Mesenchymal stem cell (in vitro differentiated cells and primary cell): Measurements from ENCODE around the gene MELK.
"Not testable (repeated sequence)": the region's sequence is repeated elsewhere in the genome, so short reads cannot be mapped to it uniquely, and the experiment has no call there.

ENCODE experiments used
- DNase-seq: peaks from one replicate; pipeline ENCODE4 v3.0.0-alpha.2; 2013
- H2AFZ ChIP-seq: one replicate; pipeline ENCODE4 v1.6.1; 2013; ENCODE audit warnings: low read depth, mild to moderate bottlenecking, control low read depth, inconsistent platforms, low read length, moderate library complexity
- H2AK5ac ChIP-seq: 2 replicates; pipeline ENCODE4 v1.6.1; 2013; ENCODE audit warnings: low read length, moderate library complexity, mild to moderate bottlenecking, inconsistent platforms; ENCODE audit not compliant: severe bottlenecking
- H2BK120ac ChIP-seq: one replicate; pipeline ENCODE4 v1.6.1; 2013; ENCODE audit warnings: low read depth, mild to moderate bottlenecking, inconsistent platforms, low read length, moderate library complexity
- H2BK12ac ChIP-seq, 2 experiments: one replicate each; pipeline ENCODE4 v1.6.1; 2013; ENCODE audit warnings: inconsistent platforms in 2 of 2, low read length in 2 of 2, mild to moderate bottlenecking in 2 of 2, moderate library complexity in 2 of 2, control low read depth in 1 of 2
- H2BK15ac ChIP-seq: one replicate; pipeline ENCODE4 v1.6.1; 2013; ENCODE audit warnings: mild to moderate bottlenecking, low read depth, inconsistent platforms; ENCODE audit not compliant: poor library complexity, severe bottlenecking
- H2BK5ac ChIP-seq: 2 replicates; pipeline ENCODE4 v1.6.1; 2013; ENCODE audit warnings: low read depth, mild to moderate bottlenecking, low read length, control low read depth, inconsistent platforms; ENCODE audit not compliant: poor library complexity, severe bottlenecking
- H3K14ac ChIP-seq, 2 experiments: one replicate each; pipeline ENCODE4 v1.6.1; 2013; ENCODE audit warnings: inconsistent platforms in 2 of 2, low read length in 2 of 2, control low read depth in 1 of 2, mild to moderate bottlenecking in 1 of 2, moderate library complexity in 1 of 2
- H3K18ac ChIP-seq, 2 experiments: one replicate each; pipeline ENCODE4 v1.6.1; 2013; ENCODE audit warnings: inconsistent platforms in 2 of 2, low read length in 2 of 2, control low read depth in 1 of 2, low read depth in 1 of 2, mild to moderate bottlenecking in 1 of 2
- H3K23ac ChIP-seq, 2 experiments: one replicate each; pipeline ENCODE4 v1.6.1; 2013; ENCODE audit warnings: inconsistent platforms in 2 of 2, low read length in 2 of 2, mild to moderate bottlenecking in 2 of 2, moderate library complexity in 2 of 2, control low read depth in 1 of 2
- H3K27ac ChIP-seq: 2 replicates; pipeline ENCODE4 v1.5.1; 2013; ENCODE audit warnings: mild to moderate bottlenecking, moderate library complexity, low read length, control low read depth, inconsistent platforms; ENCODE audit not compliant: poor library complexity, severe bottlenecking
- H3K27me3 ChIP-seq, 2 experiments: 2 replicates each; pipeline versions ENCODE4 v1.6.1 to v1.7.0; 2013; ENCODE audit warnings: low read length in 2 of 2, mild to moderate bottlenecking in 2 of 2, moderate library complexity in 2 of 2, control low read depth in 1 of 2, inconsistent platforms in 1 of 2; ENCODE audit not compliant: control insufficient read depth in 1 of 2, insufficient read depth in 1 of 2
- H3K36me3 ChIP-seq, 2 experiments: 2 replicates each; pipeline versions ENCODE4 v1.6.1 to v1.7.0; 2013; ENCODE audit warnings: low read length in 2 of 2, control low read depth in 1 of 2, inconsistent platforms in 1 of 2, low read depth in 1 of 2, mild to moderate bottlenecking in 1 of 2; ENCODE audit not compliant: insufficient read depth in 2 of 2, control insufficient read depth in 1 of 2
- H3K4ac ChIP-seq, 2 experiments: one replicate each; pipeline ENCODE4 v1.6.1; 2013; ENCODE audit warnings: inconsistent platforms in 2 of 2, low read length in 2 of 2, mild to moderate bottlenecking in 2 of 2, moderate library complexity in 2 of 2, control low read depth in 1 of 2, low read depth in 1 of 2
- H3K4me1 ChIP-seq: 2 replicates; pipeline ENCODE4 v1.6.1; 2013; ENCODE audit warnings: low read depth, low read length, control low read depth; ENCODE audit not compliant: control insufficient read depth, insufficient read depth
- H3K4me2 ChIP-seq: 2 replicates; pipeline ENCODE4 v1.6.1; 2013; ENCODE audit warnings: low read length, mild to moderate bottlenecking, inconsistent platforms; ENCODE audit not compliant: poor library complexity, severe bottlenecking
- H3K4me3 ChIP-seq, 2 experiments: 2 replicates each; pipeline versions ENCODE4 v1.5.1 to v1.7.0; 2013; ENCODE audit warnings: low read length in 2 of 2, mild to moderate bottlenecking in 2 of 2, control low read depth in 1 of 2, low read depth in 1 of 2; ENCODE audit not compliant: insufficient read depth in 1 of 2
- H3K79me1 ChIP-seq: replicated peaks from 2 replicates; pipeline ENCODE4 v1.6.1; 2013; ENCODE audit warnings: mild to moderate bottlenecking, control low read depth, low read length, inconsistent platforms; ENCODE audit not compliant: poor library complexity, severe bottlenecking
- H3K9ac ChIP-seq: 2 replicates; pipeline ENCODE4 v1.7.0; 2013; ENCODE audit warnings: mild to moderate bottlenecking, low read length, moderate library complexity
- H3K9me3 ChIP-seq: 2 replicates; pipeline ENCODE4 v1.7.0; 2013; ENCODE audit warnings: mild to moderate bottlenecking, low read length; ENCODE audit not compliant: control insufficient read depth
- H4K8ac ChIP-seq: one replicate; pipeline ENCODE4 v1.6.1; 2013; ENCODE audit warnings: inconsistent platforms, mild to moderate bottlenecking, low read length, moderate library complexity
- H4K91ac ChIP-seq: one replicate; pipeline ENCODE4 v1.6.1; 2013; ENCODE audit warnings: mild to moderate bottlenecking, low read length, inconsistent platforms
- WGBS: methylation state at CpG from one replicate; pipeline ENCODE4 v1.1.7; 2013; ENCODE audit warnings: mixed read lengths; 5-methylcytosine and 5-hydroxymethylcytosine counted together

Gene MELK

DNA sequence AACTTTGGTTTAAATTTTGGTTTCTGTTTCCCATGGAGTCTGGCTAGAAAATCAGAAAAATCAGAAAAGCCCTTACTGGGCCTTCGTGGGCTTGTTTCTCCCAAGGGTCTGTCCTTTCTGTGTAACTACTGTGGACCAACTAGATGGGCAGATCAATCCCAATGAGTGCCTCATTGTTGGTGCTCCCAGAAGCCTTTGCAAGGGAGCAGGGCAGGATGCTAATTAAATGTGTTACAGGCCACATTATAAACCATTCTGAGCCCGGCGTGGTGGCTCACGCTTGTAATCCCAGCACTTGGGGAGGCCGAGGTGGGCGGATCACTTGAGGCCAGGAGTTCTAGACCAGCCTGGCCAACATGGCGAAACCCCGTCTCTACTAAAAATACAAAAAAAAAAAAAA lies 1.4 kb downstream of the MELK start:
- 94% methylated on average over 8 of the region's 8 CpGs for WGBS

GRCh38 chr9:36575411-36575882 lies 2.8 kb downstream of the MELK start:
- WGBS = no CpG with 5 or more reads among the region's 2 CpGs
- Histone ChIP-seq H3K23ac (no peak overlapping the region), H3K27me3 (no peaks in the 10 kb centered on the region), H2AFZ (no peak overlapping the region), H2BK15ac (no peak overlapping the region), H3K79me1 (no peaks in the 10 kb centered on the region), H2BK120ac (no peak overlapping the region), H2BK12ac (no peak overlapping the region), H3K9me3 (no peaks in the 10 kb centered on the region), H4K91ac (no peak overlapping the region), H3K14ac (no peak overlapping the region), H3K9ac (peak overlapping the region; percentile 73), H2AK5ac (no peak overlapping the region), H4K8ac (no peak overlapping the region), H2BK5ac (no peak overlapping the region), H3K4me3 (peak overlapping the region in 1 of 2 experiments; percentile 56), H3K4ac (no peak overlapping the region), H3K18ac (no peak overlapping the region), H3K4me1 (peaks cover 3% of the 10 kb centered on the region), H3K27ac (peak overlapping the region; percentile 20), H3K4me2 (no peak overlapping the region), H3K36me3 (no peaks in the 10 kb centered on the region)
- peak; percentile 86 for DNase-seq

More for the DNA sequence above, 1.4 kb downstream of the MELK start:
- peak overlapping the region; percentile 96 for H3K9ac ChIP-seq
- peak overlapping the region in 1 of 2 experiments; percentile 73 for H3K4ac ChIP-seq
- H2AK5ac ChIP-seq = peak overlapping the region; percentile 23
- H3K27me3 ChIP-seq, H2BK5ac ChIP-seq, H4K91ac ChIP-seq, DNase-seq, H3K79me1 ChIP-seq, H2AFZ ChIP-seq, H3K9me3 ChIP-seq, H3K14ac ChIP-seq, H3K36me3 ChIP-seq, H3K18ac ChIP-seq, H3K23ac ChIP-seq, H2BK120ac ChIP-seq, H3K4me1 ChIP-seq: not testable (repeated sequence)
- peak overlapping the region; percentile 8 for H4K8ac ChIP-seq
- H2BK12ac ChIP-seq = peak overlapping the region in 1 of 2 experiments; percentile 71
- peak overlapping the region; percentile 76 for H3K4me2 ChIP-seq
- H3K27ac ChIP-seq = peak overlapping the region; percentile 45
- H3K4me3 ChIP-seq = peak overlapping the region in 1 of 2 experiments; percentile 96
- H2BK15ac ChIP-seq = peak overlapping the region; percentile 8

DNA sequence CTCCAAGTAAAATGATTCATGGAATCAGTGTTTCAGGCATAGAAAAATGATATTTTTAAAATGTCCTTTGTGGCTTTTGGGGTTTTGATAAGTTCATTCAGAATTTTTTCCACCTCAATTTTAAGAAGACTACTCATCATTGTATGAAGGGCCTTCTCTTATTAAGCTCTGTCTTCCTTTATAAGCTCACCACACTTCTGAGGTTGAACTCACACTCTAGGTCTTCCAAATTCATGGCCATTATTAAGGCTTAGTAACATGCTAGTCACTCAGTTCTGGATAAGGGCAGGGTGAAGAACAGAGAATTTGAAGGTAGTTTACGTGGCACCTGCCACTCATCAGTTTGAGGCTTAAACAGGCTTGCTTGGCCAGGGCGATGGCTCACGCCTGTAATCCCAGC lies 4.2 kb downstream of the MELK start:
- no peak overlapping the region for H3K27ac ChIP-seq
- H2AFZ ChIP-seq = no peak overlapping the region
- no peak overlapping the region for H3K23ac ChIP-seq
- H3K4me1 ChIP-seq = peaks cover 3% of the 10 kb centered on the region
- H3K18ac ChIP-seq = no peak overlapping the region
- H3K79me1 ChIP-seq = no peaks in the 10 kb centered on the region
- H4K91ac ChIP-seq = no peak overlapping the region
- H3K27me3 ChIP-seq = no peaks in the 10 kb centered on the region
- H4K8ac ChIP-seq = no peak overlapping the region
- no peaks in the 10 kb centered on the region for H3K36me3 ChIP-seq
- H2BK5ac ChIP-seq = no peak overlapping the region
- no peaks in the 10 kb centered on the region for H3K9me3 ChIP-seq
- WGBS = 99% methylated on average over 3 of the region's 3 CpGs
- no peak for DNase-seq
- H3K14ac ChIP-seq = peak overlapping the region in 1 of 2 experiments; percentile 79
- H2AK5ac ChIP-seq = no peak overlapping the region
- H2BK15ac ChIP-seq = no peak overlapping the region
- H2BK12ac ChIP-seq = peak overlapping the region in 1 of 2 experiments; percentile 71
- no peak overlapping the region for H3K4me2 ChIP-seq
- H2BK120ac ChIP-seq = no peak overlapping the region
- no peak overlapping the region for H3K9ac ChIP-seq
- no peak overlapping the region for H3K4ac ChIP-seq
- H3K4me3 ChIP-seq = no peak overlapping the region

- Histone ChIP-seq H3K14ac (no peak overlapping the region), H4K8ac (no peak overlapping the region), H2BK12ac (no peak overlapping the region), H3K9me3 (no peaks in the 10 kb centered on the region), H3K4me2 (no peak overlapping the region), H3K79me1 (peaks cover 4% of the 10 kb centered on the region), H2BK5ac (no peak overlapping the region), H2BK15ac (no peak overlapping the region), H3K18ac (no peak overlapping the region), H2AK5ac (no peak overlapping the region), H3K4ac (no peak overlapping the region), H2BK120ac (no peak overlapping the region), H3K4me1 (peaks cover 3% of the 10 kb centered on the region), H3K23ac (no peak overlapping the region), H3K27ac (peak overlapping the region; percentile 66), H2AFZ (no peak overlapping the region), H4K91ac (no peak overlapping the region), H3K27me3 (no peaks in the 10 kb centered on the region), H3K36me3 (peaks cover 4 to 5% of the 10 kb centered on the region in 2 experiments), H3K9ac (peak overlapping the region; percentile 74), H3K4me3 (no peak overlapping the region)
- DNase-seq = peak; percentile 68
- 7% methylated on average over 3 of the region's 7 CpGs for WGBS
These were observed 12.1 kb downstream of the MELK start for GRCh38 chr9:36584620-36585460.
